ENCODE measurements around the gene SLC35F1.

DNA sequence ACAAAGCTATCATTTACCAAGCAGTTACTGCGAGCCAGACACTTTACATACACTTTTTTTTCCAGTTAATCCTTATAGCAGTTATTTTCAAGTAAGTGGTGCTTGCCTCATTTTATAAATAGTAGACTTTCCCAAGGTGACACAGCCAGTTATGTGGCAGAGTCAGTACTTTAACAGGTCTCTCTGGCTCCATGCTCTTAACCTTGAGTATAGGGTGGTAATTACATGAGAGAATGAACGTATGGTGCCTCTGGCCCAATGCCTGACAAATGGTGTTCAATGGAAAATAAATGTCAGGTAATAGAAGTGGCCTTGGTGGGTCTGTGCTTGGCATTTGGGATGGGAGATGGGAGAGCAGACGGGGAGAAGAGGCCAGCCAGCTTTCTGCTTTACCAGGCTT, 316.3 kb downstream of the SLC35F1 start:
- TF ChIP-seq ARNTL (CRISPR knock-in tag; IDR thresholded peaks at IDR 0.05; ENCODE audit: borderline replicate concordance, low read depth) (no peak), BACH2 (CRISPR knock-in tag; IDR thresholded peaks at IDR 0.05; ENCODE audit: borderline replicate concordance) (no peak), ZNF8 (CRISPR knock-in tag; IDR thresholded peaks at IDR 0.05) (no peak), RARB (CRISPR knock-in tag; IDR thresholded peaks at IDR 0.05) (no peak), ZNF565 (CRISPR knock-in tag; conservative IDR thresholded peaks at IDR 0.05; ENCODE audit: low read depth) (no peak), ZFP3 (CRISPR knock-in tag; IDR thresholded peaks at IDR 0.05) (no peak), TOX (CRISPR knock-in tag; IDR thresholded peaks at IDR 0.05; ENCODE audit: borderline replicate concordance) (no peak), ZNF70 (CRISPR knock-in tag; IDR thresholded peaks at IDR 0.05) (no peak), SNAI2 (CRISPR knock-in tag; IDR thresholded peaks at IDR 0.05) (no peak), ESRRG (CRISPR knock-in tag; IDR thresholded peaks at IDR 0.05) (no peak)
- TF ChIP-seq, protein P1, sequence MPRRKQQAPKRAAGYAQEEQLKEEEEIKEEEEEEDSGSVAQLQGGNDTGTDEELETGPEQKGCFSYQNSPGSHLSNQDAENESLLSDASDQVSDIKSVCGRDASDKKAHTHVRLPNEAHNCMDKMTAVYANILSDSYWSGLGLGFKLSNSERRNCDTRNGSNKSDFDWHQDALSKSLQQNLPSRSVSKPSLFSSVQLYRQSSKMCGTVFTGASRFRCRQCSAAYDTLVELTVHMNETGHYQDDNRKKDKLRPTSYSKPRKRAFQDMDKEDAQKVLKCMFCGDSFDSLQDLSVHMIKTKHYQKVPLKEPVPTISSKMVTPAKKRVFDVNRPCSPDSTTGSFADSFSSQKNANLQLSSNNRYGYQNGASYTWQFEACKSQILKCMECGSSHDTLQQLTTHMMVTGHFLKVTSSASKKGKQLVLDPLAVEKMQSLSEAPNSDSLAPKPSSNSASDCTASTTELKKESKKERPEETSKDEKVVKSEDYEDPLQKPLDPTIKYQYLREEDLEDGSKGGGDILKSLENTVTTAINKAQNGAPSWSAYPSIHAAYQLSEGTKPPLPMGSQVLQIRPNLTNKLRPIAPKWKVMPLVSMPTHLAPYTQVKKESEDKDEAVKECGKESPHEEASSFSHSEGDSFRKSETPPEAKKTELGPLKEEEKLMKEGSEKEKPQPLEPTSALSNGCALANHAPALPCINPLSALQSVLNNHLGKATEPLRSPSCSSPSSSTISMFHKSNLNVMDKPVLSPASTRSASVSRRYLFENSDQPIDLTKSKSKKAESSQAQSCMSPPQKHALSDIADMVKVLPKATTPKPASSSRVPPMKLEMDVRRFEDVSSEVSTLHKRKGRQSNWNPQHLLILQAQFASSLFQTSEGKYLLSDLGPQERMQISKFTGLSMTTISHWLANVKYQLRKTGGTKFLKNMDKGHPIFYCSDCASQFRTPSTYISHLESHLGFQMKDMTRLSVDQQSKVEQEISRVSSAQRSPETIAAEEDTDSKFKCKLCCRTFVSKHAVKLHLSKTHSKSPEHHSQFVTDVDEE (CRISPR knock-in tag; IDR thresholded peaks at IDR 0.05) = no peak
- TF ChIP-seq, protein P2, sequence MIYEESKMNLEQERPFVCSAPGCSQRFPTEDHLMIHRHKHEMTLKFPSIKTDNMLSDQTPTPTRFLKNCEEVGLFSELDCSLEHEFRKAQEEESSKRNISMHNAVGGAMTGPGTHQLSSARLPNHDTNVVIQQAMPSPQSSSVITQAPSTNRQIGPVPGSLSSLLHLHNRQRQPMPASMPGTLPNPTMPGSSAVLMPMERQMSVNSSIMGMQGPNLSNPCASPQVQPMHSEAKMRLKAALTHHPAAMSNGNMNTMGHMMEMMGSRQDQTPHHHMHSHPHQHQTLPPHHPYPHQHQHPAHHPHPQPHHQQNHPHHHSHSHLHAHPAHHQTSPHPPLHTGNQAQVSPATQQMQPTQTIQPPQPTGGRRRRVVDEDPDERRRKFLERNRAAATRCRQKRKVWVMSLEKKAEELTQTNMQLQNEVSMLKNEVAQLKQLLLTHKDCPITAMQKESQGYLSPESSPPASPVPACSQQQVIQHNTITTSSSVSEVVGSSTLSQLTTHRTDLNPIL (CRISPR knock-in tag; IDR thresholded peaks at IDR 0.05; ENCODE audit: low read depth) = no peak
- TF ChIP-seq, protein P3, sequence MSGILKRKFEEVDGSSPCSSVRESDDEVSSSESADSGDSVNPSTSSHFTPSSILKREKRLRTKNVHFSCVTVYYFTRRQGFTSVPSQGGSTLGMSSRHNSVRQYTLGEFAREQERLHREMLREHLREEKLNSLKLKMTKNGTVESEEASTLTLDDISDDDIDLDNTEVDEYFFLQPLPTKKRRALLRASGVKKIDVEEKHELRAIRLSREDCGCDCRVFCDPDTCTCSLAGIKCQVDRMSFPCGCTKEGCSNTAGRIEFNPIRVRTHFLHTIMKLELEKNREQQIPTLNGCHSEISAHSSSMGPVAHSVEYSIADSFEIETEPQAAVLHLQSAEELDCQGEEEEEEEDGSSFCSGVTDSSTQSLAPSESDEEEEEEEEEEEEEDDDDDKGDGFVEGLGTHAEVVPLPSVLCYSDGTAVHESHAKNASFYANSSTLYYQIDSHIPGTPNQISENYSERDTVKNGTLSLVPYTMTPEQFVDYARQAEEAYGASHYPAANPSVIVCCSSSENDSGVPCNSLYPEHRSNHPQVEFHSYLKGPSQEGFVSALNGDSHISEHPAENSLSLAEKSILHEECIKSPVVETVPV (CRISPR knock-in tag; IDR thresholded peaks at IDR 0.05) = no peak
